Caco-2 (cell line): ENCODE data around the gene HRH4. TPM values are rescaled to one million over a fixed set of nuclear protein-coding genes. Genes with fewer than 3 reads are reported as not detected.

Experiments used
- BruUV-seq: library from RNA; stranded (reverse); fragments of 400-500 nt; replicated peaks from 2 replicates; lab custom pipeline; 2021; lab: Mats Ljungman, UMichigan
- CTCF ChIA-PET: fragments of 300-600 bp; sonication (Branson Sonifier 250); formaldehyde crosslinking; loops from one replicate; lab custom pipeline; 2022; ENCODE audit warnings: antibody characterized with exemption; lab: Charles Lee
- POLR2A ChIA-PET: fragments of 300-600 bp; sonication (Branson Sonifier 250); formaldehyde crosslinking; loops from one replicate; lab custom pipeline; 2022; ENCODE audit warnings: antibody characterized with exemption; lab: Charles Lee
- DNase-seq, 2 experiments: peaks; one replicate each; pipeline versions ENCODE4 v3.0.0 to v3.0.0-alpha.2; 2020 to 2022
- H3K27me3 ChIP-seq: replicated peaks from 2 replicates; pipeline ENCODE4 v1.6.0; 2011; ENCODE audit warnings: low read length; ENCODE audit not compliant: control insufficient read depth, insufficient read depth
- H3K36me3 ChIP-seq: 2 replicates; pipeline ENCODE4 v1.5.1; 2011; ENCODE audit warnings: low read length; ENCODE audit not compliant: control insufficient read depth, insufficient read depth
- H3K4me1 ChIP-seq: fragments of 250-450 bp; sonication (Bioruptor Pico); 2 replicates; pipeline ENCODE4 v1.5.1; 2020; ENCODE audit warnings: mild to moderate bottlenecking
- H3K4me3 ChIP-seq: 2 replicates; pipeline ENCODE4 v1.5.1; 2011; ENCODE audit warnings: low read depth, mild to moderate bottlenecking, control low read depth, low read length
- H3K9me3 ChIP-seq: fragments of 250-450 bp; sonication (Bioruptor Pico); 2 replicates; pipeline ENCODE4 v1.5.1; 2020; ENCODE audit warnings: mild to moderate bottlenecking, moderate library complexity
- H3K27ac Mint-ChIP-seq: one replicate; pipeline ENCODE4 v1.8.0; 2022; ENCODE audit warnings: mixed read lengths; ENCODE audit not compliant: unreplicated experiment
- H3K27me3 Mint-ChIP-seq: one replicate; pipeline ENCODE4 v1.8.0; 2022; ENCODE audit warnings: mixed read lengths; ENCODE audit not compliant: insufficient read depth, unreplicated experiment
- H3K36me3 Mint-ChIP-seq: one replicate; pipeline ENCODE4 v1.8.0; 2022; ENCODE audit warnings: mild to moderate bottlenecking, mixed read lengths; ENCODE audit not compliant: insufficient read depth, unreplicated experiment
- H3K4me1 Mint-ChIP-seq: one replicate; pipeline ENCODE4 v1.8.0; 2022; ENCODE audit warnings: low read depth, mixed read lengths; ENCODE audit not compliant: unreplicated experiment
- H3K4me3 Mint-ChIP-seq: one replicate; pipeline ENCODE4 v1.8.0; 2022; ENCODE audit warnings: mild to moderate bottlenecking, moderate library complexity, mixed read lengths; ENCODE audit not compliant: unreplicated experiment
- H3K9me3 Mint-ChIP-seq: one replicate; pipeline ENCODE4 v1.8.0; 2022; ENCODE audit warnings: mixed read lengths; ENCODE audit not compliant: unreplicated experiment
- CTCF ChIP-seq, 2 experiments: fragments of 200-600 bp in 1 of 2; IDR thresholded peaks; 1 replicate in 1 of 2; 2 replicates in 1 of 2; pipeline versions ENCODE4 v1.5.1 to v1.8.0; 2011 to 2022; ENCODE audit warnings: antibody characterized with exemption in 1 of 2, control low read depth in 1 of 2, inconsistent platforms in 1 of 2, low read depth in 1 of 2, low read length in 1 of 2, mild to moderate bottlenecking in 1 of 2, moderate library complexity in 1 of 2; ENCODE audit not compliant: insufficient read depth in 1 of 2, severe bottlenecking in 1 of 2, unreplicated experiment in 1 of 2
- intact Hi-C: fragments of 100-400 bp; cut with micrococcal nuclease; formaldehyde crosslinking; loops from one replicate; pipeline ENCODE4 v1.10.0; 2022; ENCODE audit not compliant: unreplicated experiment
- total RNA-seq: library from RNA; stranded (reverse); gene quantifications from 2 replicates; pipeline ENCODE4 v1.2.3, GENCODE V29; 2022

The HRH4 gene
- total RNA-seq, 1 experiment from 2014 or later: not detected

- no peaks in the 10 kb centered on the region for H3K9me3 ChIP-seq
- Mint-ChIP-seq H3K27ac (no peak overlapping the region), H3K36me3 (no peaks in the 10 kb centered on the region), H3K4me3 (no peak overlapping the region), H3K4me1 (peaks cover 13% of the 10 kb centered on the region), H3K27me3 (no peaks in the 10 kb centered on the region), H3K9me3 (peaks cover 15% of the 10 kb centered on the region)
- no peak for DNase-seq
- no peaks in the 10 kb centered on the region for H3K27me3 ChIP-seq
- no peak overlapping the region for H3K4me3 ChIP-seq
- no TSS peak for BruUV-seq
- intact Hi-C loops: no loop called here
- ChIA-PET POLR2A (no interaction called here), CTCF (interaction anchor here (1.0 kb wide), 1 partner anchor 15 kb away, joined by 5 read pairs; no protein-coding TSS in a partner anchor)
- TF ChIP-seq CTCF (IDR thresholded peaks at IDR 0.05; ENCODE audit: insufficient read depth in 1 of 2, low read depth in 1 of 2, low read length in 1 of 2, severe bottlenecking in 1 of 2, unreplicated experiment in 1 of 2): no peak
- H3K4me1 ChIP-seq: peaks cover 13% of the 10 kb centered on the region
- no peaks in the 10 kb centered on the region for H3K36me3 ChIP-seq
Observed at GRCh38 chr18:24504401-24504800, 44.0 kb downstream of the HRH4 start.

GRCh38 chr18:24506175-24506574 lies 45.7 kb downstream of the HRH4 start:
- H3K36me3 ChIP-seq: no peaks in the 10 kb centered on the region
- Mint-ChIP-seq H3K4me1 (peaks cover 10% of the 10 kb centered on the region), H3K9me3 (peaks cover 5% of the 10 kb centered on the region), H3K27ac (no peak overlapping the region), H3K27me3 (no peaks in the 10 kb centered on the region), H3K4me3 (no peak overlapping the region), H3K36me3 (no peaks in the 10 kb centered on the region)
- H3K4me1 ChIP-seq: peaks cover 13% of the 10 kb centered on the region
- CTCF ChIA-PET: no interaction called here
- POLR2A ChIA-PET: no interaction called here
- DNase-seq: no peak
- intact Hi-C loops: no loop called here
- TF ChIP-seq CTCF (IDR thresholded peaks at IDR 0.05; ENCODE audit: insufficient read depth in 1 of 2, low read depth in 1 of 2, low read length in 1 of 2, severe bottlenecking in 1 of 2, unreplicated experiment in 1 of 2): no peak
- no peaks in the 10 kb centered on the region for H3K27me3 ChIP-seq
- no peak overlapping the region for H3K4me3 ChIP-seq
- H3K9me3 ChIP-seq: no peaks in the 10 kb centered on the region
- no TSS peak for BruUV-seq

- no peak overlapping the region for H3K4me3 Mint-ChIP-seq
- H3K9me3 ChIP-seq: no peaks in the 10 kb centered on the region
- H3K36me3 ChIP-seq: no peaks in the 10 kb centered on the region
- no peak overlapping the region for H3K4me3 ChIP-seq
- H3K27ac Mint-ChIP-seq: no peak overlapping the region
- TF ChIP-seq CTCF (IDR thresholded peaks at IDR 0.05; ENCODE audit: insufficient read depth in 1 of 2, low read depth in 1 of 2, low read length in 1 of 2, severe bottlenecking in 1 of 2, unreplicated experiment in 1 of 2): no peak
- DNase-seq: no peak
- no peaks in the 10 kb centered on the region for H3K9me3 Mint-ChIP-seq
- no peaks in the 10 kb centered on the region for H3K36me3 Mint-ChIP-seq
- H3K4me1 Mint-ChIP-seq: peaks cover 2% of the 10 kb centered on the region
- no TSS peak for BruUV-seq
- H3K27me3 Mint-ChIP-seq: no peaks in the 10 kb centered on the region
- ChIA-PET CTCF (no interaction called here), POLR2A (no interaction called here)
- H3K4me1 ChIP-seq: no peaks in the 10 kb centered on the region
- H3K27me3 ChIP-seq: no peaks in the 10 kb centered on the region
- intact Hi-C loops: no loop called here
Observed at GRCh38 chr18:24509435-24509834, 49.0 kb downstream of the HRH4 start.
